Measurements from ENCODE around the gene PFDN4. TPM values are rescaled to one million over a fixed set of nuclear protein-coding genes. Genes with fewer than 3 reads are reported as not detected.

The PFDN4 gene
- total and polyA plus RNA-seq, 12 donors, result 18.7 to 103 (median 44.2) TPM

DNA sequence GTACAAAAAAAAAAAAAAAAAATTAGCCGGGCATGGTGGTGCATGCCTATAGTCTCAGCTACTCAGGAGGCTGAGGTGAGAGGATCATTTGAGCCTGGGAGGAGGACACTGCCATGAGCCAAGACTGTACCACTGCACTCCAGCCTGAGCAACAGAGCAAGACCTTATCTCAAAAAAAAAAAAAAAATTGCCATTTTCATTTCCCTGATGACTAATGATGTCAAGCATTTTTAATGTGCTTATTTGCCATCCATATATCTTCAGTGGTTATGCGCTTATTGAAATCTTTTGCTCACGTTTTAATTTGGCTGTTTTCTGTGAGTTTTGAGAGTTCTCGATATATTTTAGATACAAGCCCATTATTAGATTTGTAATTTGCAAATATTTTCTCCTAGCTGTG is 46.7 kb downstream of the PFDN4 start:
- DNase-seq, result no peak
- H3K27me3 ChIP-seq, result no peaks in the 10 kb centered on the region
- no peaks in the 10 kb centered on the region for H3K36me3 ChIP-seq (replicated peaks in 1 of 2)
- H3K4me3 ChIP-seq, result no peak overlapping the region
- intact Hi-C loops (cut with DNase I), result no loop called here
- WGBS, 4 donors, result 67 to 88% (median 77%) methylated on average over 4 of the region's 4 CpGs
- H3K9me3 ChIP-seq (replicated peaks in 1 of 3), result no peaks in the 10 kb centered on the region
- no peak overlapping the region for H3K27ac ChIP-seq
- TF ChIP-seq POLR2A (IDR thresholded peaks at IDR 0.05), result no peak
- TF ChIP-seq, protein P1, sequence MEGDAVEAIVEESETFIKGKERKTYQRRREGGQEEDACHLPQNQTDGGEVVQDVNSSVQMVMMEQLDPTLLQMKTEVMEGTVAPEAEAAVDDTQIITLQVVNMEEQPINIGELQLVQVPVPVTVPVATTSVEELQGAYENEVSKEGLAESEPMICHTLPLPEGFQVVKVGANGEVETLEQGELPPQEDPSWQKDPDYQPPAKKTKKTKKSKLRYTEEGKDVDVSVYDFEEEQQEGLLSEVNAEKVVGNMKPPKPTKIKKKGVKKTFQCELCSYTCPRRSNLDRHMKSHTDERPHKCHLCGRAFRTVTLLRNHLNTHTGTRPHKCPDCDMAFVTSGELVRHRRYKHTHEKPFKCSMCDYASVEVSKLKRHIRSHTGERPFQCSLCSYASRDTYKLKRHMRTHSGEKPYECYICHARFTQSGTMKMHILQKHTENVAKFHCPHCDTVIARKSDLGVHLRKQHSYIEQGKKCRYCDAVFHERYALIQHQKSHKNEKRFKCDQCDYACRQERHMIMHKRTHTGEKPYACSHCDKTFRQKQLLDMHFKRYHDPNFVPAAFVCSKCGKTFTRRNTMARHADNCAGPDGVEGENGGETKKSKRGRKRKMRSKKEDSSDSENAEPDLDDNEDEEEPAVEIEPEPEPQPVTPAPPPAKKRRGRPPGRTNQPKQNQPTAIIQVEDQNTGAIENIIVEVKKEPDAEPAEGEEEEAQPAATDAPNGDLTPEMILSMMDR (IDR thresholded peaks at IDR 0.05), result no peak
- peaks cover 9 to 20% of the 10 kb centered on the region in 2 donors for H3K4me1 ChIP-seq (replicated peaks in 1 of 2)

- intact Hi-C loops (cut with DNase I), result no loop called here
- no peak for DNase-seq
- Histone ChIP-seq H3K27me3 (no peaks in the 10 kb centered on the region), H3K9me3 (replicated peaks in 1 of 3) (no peaks in the 10 kb centered on the region), H3K27ac (no peak overlapping the region), H3K36me3 (replicated peaks in 1 of 2) (no peaks in the 10 kb centered on the region), H3K4me1 (replicated peaks in 1 of 2) (peaks cover 9 to 20% of the 10 kb centered on the region in 2 donors), H3K4me3 (no peak overlapping the region)
- WGBS, 4 donors, result 62 to 80% (median 74%) methylated on average over 5 of the region's 5 CpGs
- TF ChIP-seq, protein P1 (IDR thresholded peaks at IDR 0.05), result no peak
- no peak for TF ChIP-seq POLR2A (IDR thresholded peaks at IDR 0.05)
These were observed 47.3 kb downstream of the PFDN4 start for GRCh38 chr20:54255157-54255556.

- Histone ChIP-seq H3K27ac (peak overlapping the region in 2 of 5 donors; percentile 2 to 50), H3K4me1 (replicated peaks in 1 of 2) (peaks cover 9 to 20% of the 10 kb centered on the region in 2 donors), H3K36me3 (replicated peaks in 1 of 2) (no peaks in the 10 kb centered on the region), H3K27me3 (no peaks in the 10 kb centered on the region), H3K4me3 (no peak overlapping the region), H3K9me3 (replicated peaks in 1 of 3) (no peaks in the 10 kb centered on the region)
- no peak for TF ChIP-seq POLR2A (IDR thresholded peaks at IDR 0.05)
- TF ChIP-seq, protein P1 (IDR thresholded peaks at IDR 0.05), result no peak
- 25 to 45% (median 29%) methylated on average over 3 of the region's 3 CpGs for WGBS, 4 donors
- intact Hi-C loops (cut with DNase I), result no loop called here
- peak in 5 of 7 donors; percentile 21 to 58 (median 41) for DNase-seq
These were observed 48.3 kb downstream of the PFDN4 start for GRCh38 chr20:54256202-54256601.

- Histone ChIP-seq H3K4me1 (replicated peaks in 1 of 2) (peaks cover 9 to 20% of the 10 kb centered on the region in 2 donors), H3K27ac (no peak overlapping the region), H3K9me3 (replicated peaks in 1 of 3) (no peaks in the 10 kb centered on the region), H3K36me3 (replicated peaks in 1 of 2) (no peaks in the 10 kb centered on the region), H3K27me3 (no peaks in the 10 kb centered on the region), H3K4me3 (no peak overlapping the region)
- WGBS, 4 donors, result 62 to 69% (median 65%) methylated on average over 4 of the region's 4 CpGs
- TF ChIP-seq, protein P1 (IDR thresholded peaks at IDR 0.05), result no peak
- TF ChIP-seq POLR2A (IDR thresholded peaks at IDR 0.05), result peak in 1 of 2 donors; percentile 14
- DNase-seq, result peak in 6 of 7 donors; percentile 36 to 72 (median 54)
- intact Hi-C loops (cut with DNase I), result no loop called here
These were observed 49.4 kb downstream of the PFDN4 start for GRCh38 chr20:54257071-54257816.
